GM21528 (cell line): ENCODE data around the gene FLT3LG.
A peak's percentile ranks its signal among the peaks of the same experiment; 100 is the strongest.

Experiments used
- ATAC-seq: cut with Tn5 transposase; IDR thresholded peaks from one replicate; pipeline ENCODE4 v1.9.1; 2021; ENCODE audit warnings: mild to moderate bottlenecking, moderate library complexity; ENCODE audit not compliant: unreplicated experiment, low FRiP score

The FLT3LG gene

DNA sequence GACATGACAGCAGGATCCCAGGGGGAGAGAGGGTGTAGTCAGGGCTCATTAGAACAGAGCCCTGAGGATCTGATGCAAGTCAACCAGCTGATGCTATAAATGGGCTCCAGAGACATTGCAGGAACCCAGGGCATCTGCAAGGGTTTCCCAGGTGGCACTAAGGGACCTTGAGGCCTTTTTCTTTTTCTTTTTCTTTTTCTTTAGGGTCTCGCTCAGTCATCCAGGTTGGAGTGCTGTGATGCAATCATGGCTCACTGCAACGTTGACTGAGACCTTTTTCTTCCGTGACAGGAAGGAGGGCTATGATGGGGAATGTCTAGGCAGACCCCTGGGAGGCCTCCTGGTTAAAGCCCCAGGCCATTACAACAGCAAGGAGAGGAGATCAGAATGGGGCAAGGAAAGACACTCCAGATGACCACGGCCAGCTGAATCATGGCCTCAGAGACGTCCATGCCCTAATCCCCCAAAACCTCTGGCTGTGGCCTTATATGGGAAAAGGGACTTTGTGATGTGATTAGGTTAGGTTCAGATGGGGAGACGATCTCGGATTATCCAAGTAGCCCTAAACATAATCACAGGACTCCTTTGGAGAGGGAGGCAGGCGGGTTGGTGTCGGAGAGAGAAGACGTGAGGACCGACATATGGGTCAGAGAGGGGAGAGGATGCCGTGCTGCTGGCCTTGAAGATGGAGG lies 33.9 kb downstream of the FLT3LG start:
- ATAC-seq = no peak

DNA sequence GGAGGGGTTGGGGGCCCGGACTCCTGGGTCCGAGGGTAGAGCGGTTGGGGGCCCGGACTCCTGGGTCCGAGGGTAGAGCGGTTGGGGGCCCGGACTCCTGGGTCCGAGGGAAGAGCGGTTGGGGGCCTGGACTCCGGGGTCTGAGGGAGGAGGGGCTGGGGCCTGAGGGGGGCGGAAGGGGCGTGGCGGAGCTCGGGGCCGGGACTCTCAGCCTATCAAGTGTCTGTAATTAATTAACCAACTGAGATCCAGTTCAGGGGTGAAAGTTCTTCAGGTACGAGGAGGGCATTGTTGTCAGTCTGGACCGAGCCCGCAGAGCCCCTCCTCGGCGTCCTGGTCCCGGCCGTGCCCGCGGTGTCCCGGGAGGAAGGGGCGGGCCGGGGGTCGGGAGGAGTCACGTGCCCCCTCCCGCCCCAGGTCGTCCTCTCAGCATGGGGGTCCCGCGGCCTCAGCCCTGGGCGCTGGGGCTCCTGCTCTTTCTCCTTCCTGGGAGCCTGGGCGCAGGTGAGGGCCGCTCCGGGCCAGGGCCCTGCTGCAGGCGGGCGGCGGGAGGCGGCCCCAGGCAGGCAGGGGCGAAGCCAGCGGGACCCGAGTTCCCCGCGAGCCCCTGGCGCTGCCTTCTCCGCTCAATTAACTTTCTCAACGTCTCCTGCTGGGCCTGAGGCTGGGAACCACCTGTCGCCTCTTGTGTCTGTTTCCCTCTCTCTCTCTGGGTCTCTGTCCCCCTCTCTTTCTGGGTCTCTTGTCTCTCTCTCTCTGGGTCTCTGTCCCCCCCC lies 39.1 kb downstream of the FLT3LG start:
- ATAC-seq = no peak

DNA sequence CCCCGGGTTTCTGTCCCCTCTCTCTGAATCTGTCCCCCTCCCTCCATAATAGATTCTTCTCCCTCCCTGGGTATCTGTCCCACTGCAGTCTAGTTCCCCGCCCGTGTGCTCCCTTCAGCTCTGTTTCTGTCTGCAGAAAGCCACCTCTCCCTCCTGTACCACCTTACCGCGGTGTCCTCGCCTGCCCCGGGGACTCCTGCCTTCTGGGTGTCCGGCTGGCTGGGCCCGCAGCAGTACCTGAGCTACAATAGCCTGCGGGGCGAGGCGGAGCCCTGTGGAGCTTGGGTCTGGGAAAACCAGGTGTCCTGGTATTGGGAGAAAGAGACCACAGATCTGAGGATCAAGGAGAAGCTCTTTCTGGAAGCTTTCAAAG lies 39.7 kb downstream of the FLT3LG start:
- no peak for ATAC-seq

DNA sequence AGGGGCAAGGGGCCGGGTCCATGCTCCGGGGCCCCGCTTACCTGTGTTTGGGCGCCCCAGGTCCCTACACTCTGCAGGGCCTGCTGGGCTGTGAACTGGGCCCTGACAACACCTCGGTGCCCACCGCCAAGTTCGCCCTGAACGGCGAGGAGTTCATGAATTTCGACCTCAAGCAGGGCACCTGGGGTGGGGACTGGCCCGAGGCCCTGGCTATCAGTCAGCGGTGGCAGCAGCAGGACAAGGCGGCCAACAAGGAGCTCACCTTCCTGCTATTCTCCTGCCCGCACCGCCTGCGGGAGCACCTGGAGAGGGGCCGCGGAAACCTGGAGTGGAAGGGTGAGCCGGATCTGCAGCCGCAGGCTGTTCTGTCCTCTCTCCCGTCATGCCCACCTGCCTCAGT lies 40.1 kb downstream of the FLT3LG start:
- no peak for ATAC-seq

DNA sequence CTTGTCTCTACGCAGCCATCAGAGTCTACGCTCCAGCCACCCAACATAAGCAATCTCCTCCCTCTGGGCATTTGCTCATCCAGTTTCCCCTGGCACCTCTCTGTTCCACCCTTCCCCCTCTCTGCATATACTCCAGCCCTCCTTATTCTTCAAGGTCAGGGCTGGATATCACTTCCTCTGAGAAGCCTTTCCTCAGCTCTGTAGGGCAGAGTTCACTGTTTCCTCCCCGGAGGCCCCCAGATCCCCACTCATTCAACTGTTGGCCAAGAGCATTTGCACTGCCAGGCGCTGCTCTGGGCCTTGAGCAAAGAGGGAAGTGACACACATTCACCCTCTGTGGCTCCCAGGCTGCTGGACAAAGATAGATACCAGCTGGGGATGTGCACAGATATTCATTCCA lies 41.8 kb downstream of the FLT3LG start:
- ATAC-seq = no peak

DNA sequence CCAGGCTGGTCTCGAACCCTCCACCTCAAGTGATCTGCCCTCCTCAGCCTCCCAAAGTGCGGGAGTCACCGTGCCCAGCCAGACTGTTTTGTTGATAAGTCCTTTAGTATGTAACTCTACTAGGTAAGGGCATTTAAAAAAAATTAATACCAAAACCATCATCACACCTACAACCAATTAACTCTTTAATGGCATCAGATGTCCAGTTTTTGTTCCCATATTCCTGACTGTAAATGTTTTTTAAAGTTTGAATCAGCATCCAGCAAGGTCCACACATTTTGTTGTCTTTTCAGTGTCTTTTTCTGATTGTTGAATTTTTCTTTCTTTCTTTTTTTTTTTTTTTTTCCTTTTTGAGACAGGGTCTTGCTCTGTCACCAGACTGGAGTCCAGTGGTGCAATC lies 44.0 kb downstream of the FLT3LG start:
- ATAC-seq = no peak

DNA sequence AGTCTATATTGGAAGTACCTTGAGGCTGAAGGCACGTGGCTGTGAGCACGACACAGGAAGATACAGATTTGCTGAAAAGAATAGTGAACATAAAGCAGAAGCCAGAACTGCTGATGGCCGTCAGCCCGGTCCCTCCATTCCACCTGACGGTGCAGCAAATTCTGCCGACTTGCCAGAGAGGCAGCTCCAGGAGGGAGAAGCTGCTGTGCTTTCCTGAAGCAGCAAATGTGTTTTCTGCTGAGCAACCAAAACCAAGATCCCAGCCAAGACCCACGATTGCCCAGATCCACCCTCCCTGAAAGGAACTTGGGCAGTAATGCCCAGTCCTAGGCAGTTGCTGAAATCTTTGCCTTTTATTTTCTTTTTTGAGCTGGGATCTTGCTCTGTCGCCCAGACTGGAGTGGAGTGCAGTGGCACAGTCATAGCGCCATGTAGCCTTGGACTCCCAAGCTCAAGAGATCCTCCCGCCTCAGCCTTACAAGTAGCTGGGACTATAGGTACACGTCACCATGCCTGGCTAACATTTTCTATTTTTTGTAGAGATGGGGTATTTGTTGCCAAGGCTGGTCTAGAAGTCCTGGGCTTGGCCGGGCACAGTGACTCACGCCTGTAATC lies 46.8 kb downstream of the FLT3LG start:
- ATAC-seq = no peak

DNA sequence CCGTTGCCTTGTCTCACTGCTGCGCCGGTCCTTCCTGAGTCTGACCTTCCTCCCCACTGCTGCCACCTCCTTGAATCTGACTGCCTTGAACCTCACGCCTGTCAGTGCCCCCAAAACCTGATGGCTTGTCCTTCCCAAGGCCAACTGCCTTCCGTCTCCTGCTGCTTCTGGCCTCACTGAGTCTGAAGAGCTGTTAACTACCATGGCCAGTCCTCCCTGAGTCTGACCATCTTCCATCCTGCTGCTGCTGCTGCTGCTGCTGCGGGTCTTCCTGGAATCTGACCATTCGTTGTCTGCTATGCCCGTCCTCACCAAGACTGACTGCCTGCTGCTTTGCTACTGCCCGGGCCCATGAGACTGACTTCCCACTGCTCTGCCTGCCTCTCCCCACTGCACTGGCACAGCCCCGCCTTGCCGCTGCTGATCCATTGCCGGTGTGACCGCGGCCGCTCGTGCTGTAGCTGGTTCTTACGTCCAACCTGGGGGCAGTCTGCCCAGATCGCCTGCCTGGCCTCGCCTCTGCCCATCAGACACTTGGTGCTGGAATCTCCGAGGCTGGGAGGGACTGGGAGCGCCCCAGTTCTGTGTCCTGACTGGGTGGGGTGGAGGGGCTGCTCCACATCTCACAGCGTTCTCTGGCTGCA lies 50.9 kb downstream of the FLT3LG start:
- no peak for ATAC-seq

DNA sequence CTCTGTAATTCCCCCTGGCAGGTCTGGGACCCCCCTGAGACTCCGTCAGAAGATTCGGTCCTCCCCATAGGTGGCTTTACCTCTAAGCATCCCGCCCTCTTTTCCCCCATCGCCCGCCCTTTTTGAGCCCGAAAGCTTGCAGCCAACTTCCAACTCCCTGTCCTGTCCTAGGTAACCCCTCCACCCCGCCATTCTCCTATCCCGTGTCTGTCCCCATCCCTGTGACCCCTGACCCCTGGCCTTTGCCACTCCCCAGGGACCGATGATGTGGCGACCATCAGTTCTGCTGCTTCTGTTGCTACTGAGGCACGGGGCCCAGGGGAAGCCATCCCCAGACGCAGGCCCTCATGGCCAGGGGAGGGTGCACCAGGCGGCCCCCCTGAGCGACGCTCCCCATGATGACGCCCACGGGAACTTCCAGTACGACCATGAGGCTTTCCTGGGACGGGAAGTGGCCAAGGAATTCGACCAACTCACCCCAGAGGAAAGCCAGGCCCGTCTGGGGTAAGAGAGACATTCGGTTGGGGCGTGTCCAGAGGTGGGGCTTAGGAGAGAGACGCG lies 54.3 kb downstream of the FLT3LG start:
- ATAC-seq = no peak

DNA sequence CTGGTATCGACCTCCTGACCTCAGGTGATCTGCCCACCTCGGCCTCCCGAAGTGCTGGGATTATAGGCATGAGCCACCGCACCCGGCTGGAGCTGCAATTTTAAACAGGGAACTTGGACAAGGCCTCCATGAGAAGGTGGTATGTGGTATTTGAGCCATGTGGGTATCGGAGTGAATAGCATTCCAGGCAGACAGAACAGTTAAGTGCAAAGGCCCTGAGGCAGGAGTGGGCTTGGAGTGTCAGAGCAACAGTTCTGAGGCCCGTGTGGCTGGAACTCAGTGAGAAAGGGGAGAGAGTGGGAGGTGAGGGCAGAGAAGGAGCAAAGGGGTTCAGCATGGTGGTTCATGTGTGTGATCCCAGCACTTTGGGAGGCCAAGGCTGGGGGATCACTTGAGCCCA lies 56.7 kb downstream of the FLT3LG start:
- no peak for ATAC-seq

DNA sequence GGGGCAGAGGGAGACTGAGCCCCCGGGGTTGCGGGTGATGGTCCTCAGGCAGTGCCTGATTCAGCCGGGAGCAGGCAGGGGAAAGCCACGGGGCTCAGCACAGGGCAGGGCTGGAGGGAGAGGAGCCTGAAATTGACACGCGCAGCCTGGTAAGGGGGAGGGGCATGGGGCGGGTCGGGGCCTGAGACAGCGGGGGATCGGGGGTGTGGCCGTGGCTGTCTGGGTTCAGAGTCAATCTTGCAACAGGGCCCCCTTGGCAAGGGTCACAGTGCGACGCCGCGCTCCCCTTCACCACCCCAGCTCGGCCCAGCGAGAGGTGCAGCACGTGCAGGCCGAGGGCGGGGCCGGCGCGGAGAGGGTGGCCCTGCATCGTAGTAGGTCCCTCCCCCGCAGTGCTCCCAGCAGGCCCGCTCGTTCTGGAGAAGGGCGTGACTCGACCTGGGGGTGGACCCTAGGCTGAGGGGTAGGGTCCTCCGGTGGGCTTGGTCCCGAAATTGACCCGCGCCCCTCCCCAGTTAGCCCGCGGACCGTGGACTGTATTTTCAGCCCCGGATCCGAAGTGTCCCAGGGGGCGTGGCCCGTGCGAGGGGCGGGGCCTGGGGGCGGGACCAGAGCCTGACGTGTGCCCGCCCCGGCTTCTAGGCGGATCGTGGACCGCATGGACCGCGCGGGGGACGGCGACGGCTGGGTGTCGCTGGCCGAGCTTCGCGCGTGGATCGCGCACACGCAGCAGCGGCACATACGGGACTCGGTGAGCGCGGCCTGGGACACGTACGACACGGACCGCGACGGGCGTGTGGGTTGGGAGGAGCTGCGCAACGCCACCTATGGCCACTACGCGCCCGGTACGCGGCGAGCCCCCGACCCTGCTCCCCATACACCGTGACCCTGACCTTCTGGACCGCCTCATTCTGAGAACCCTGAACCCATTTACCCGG lies 59.8 kb downstream of the FLT3LG start:
- peak; percentile 73 for ATAC-seq

DNA sequence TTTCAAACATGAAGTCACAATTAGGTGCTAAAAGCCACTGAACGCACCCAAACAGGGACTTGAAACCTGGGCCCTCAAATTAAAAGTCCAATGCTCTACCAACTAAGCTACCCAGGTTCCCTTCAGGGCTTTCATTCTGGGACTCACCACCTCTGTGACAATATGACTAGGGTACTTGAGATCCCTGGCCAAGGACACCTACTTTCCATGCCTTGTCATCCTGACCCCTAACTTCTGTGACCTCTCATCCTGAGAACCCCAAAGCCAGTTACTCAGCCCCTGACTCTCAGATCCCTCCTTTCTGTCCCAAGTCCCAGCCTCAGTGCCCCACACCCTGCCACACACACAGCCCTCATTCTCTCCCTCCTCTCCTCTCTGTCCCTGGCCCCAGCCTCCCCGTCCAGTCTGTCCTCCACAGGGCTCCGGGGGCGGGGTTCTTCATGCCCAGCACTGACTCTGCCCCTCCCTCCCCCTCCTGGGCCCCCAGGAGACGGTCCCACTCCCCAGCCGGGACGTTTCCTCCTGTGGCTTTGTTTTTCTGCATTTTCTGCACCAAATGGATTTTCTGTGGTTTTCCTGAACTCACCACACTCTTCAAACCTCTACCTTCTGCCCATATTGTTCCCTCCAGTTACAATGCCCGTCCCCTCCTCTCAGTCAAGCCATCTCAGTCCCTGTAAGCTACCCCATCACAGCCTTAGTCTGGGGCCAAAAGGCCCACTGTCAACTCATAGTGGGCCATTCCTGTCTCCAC lies 60.8 kb downstream of the FLT3LG start:
- no peak for ATAC-seq
